NCI-H446 (cell line): ENCODE measurements around the gene S100A12.

Experiments
- DNase-seq, 2 experiments: peaks; one replicate each; lab custom pipeline; 2025; lab: John Stamatoyannopoulos, UW

S100A12 gene

GRCh38 chr1:153336650-153337049, 38.8 kb downstream of the S100A12 start:
- no peak for DNase-seq

DNA sequence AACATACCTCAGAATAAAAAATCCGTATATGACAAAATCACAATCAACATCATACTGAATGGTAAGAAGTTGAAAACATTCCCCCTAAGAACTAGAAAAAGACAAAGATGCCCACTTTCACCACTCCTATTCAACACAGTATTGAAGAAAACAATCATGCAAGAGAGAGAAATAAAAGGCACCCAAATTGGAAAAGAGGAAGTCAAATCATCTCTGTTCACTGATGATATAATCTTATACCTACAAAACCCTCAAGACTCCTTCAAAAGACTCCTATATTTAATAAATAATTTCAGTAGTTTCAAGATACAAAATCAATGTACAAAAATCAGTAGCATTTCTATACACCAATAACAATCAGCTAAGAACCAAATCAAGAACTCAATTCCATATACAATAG, 41.5 kb downstream of the S100A12 start:
- no peak for DNase-seq

DNA sequence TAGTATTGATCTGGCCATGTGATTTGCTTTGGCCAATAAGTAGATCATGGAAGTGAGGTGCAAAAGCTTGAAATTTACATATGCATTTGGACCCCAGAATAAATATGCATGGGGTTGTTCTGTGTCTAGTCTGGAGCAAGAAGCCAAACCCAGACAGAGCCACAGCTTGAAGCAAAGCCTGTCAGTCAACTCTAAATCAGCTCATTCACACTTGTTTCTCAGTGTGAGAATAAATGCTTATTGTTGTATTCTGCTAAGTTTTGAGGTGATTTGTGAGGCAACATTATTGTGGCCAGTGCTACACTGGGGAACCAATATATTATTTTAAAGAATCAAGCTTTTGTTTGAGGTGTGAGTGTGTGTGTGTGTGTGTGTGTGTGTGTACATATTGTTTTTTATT, 50.5 kb downstream of the S100A12 start:
- no peak for DNase-seq
